Endothelial cell of umbilical vein (primary cell): ENCODE results near the gene PLCB4. TPM values are rescaled to one million over a fixed set of nuclear protein-coding genes. Genes with fewer than 3 reads are reported as not detected.
"Not testable (repeated sequence)": the region's sequence is repeated elsewhere in the genome, so short reads cannot be mapped to it uniquely, and the experiment has no call there.

Experiments
- BruUV-seq: library from RNA; stranded (reverse); fragments of 400-500 nt; replicated peaks from 2 replicates; lab custom pipeline; 2021; lab: Mats Ljungman, UMichigan
- CTCF ChIA-PET: fragments of 300-600, 350-600 bp; sonication (Branson Sonifier 250); formaldehyde crosslinking; loops from one replicate; lab custom pipeline; 2021; ENCODE audit warnings: antibody characterized with exemption, inconsistent platforms; lab: Charles Lee
- POLR2A ChIA-PET: fragments of 300-600, 350-600 bp; sonication (Branson Sonifier 250); formaldehyde crosslinking; loops from one replicate; lab custom pipeline; 2021; ENCODE audit warnings: antibody characterized with exemption, inconsistent platforms; lab: Charles Lee
- DNase-seq: peaks from one replicate; pipeline ENCODE4 v3.0.0-alpha.2; 2011; ENCODE audit warnings: low read depth, low spot score
- FAIRE-seq: peaks from 2 replicates; lab custom pipeline; 2011; peaks lifted over from hg19 to GRCh38; lab: Jason Lieb, UNC
- H2AFZ ChIP-seq: 2 replicates; pipeline ENCODE4 v1.6.0; 2012; ENCODE audit warnings: low read depth, low read length, control low read depth, inconsistent platforms
- H3K27ac ChIP-seq: 2 replicates; pipeline ENCODE4 v1.5.1; 2011; ENCODE audit warnings: low read depth, mild to moderate bottlenecking, control low read depth, low read length, moderate library complexity; ENCODE audit not compliant: insufficient read depth
- H3K27me3 ChIP-seq, 2 experiments: 2 replicates each; pipeline versions ENCODE4 v1.6.0 to v1.6.1; 2011; ENCODE audit warnings: low read length in 2 of 2, mixed read lengths in 1 of 2; ENCODE audit not compliant: control insufficient read depth in 2 of 2, insufficient read depth in 2 of 2
- H3K36me3 ChIP-seq, 2 experiments: 2 replicates in 1 of 2; 3 replicates in 1 of 2; pipeline ENCODE4 v1.5.1; 2011; ENCODE audit warnings: low read length in 2 of 2, mild to moderate bottlenecking in 1 of 2, moderate library complexity in 1 of 2; ENCODE audit not compliant: control insufficient read depth in 2 of 2, insufficient read depth in 2 of 2; ENCODE audit errors: extremely low read depth in 1 of 2
- H3K4me1 ChIP-seq: 3 replicates; pipeline ENCODE4 v1.5.1; 2011; ENCODE audit warnings: mild to moderate bottlenecking, low read length; ENCODE audit not compliant: control insufficient read depth, insufficient read depth; ENCODE audit errors: extremely low read depth
- H3K4me2 ChIP-seq: 2 replicates; pipeline ENCODE4 v1.6.1; 2011; ENCODE audit warnings: low read length, control low read depth, mixed read lengths; ENCODE audit not compliant: insufficient read depth
- H3K4me3 ChIP-seq, 3 experiments: fragments of 200-600 bp in 1 of 3; sonication (generic), shearing (Covaris generic) in 1 of 3; replicated peaks in 1 of 3; 2 replicates each; pipeline ENCODE4 v1.5.1; 2011 to 2016; ENCODE audit warnings: control low read depth in 3 of 3, low read length in 3 of 3, mild to moderate bottlenecking in 2 of 3, inconsistent platforms in 1 of 3, low read depth in 1 of 3, moderate library complexity in 1 of 3; ENCODE audit not compliant: insufficient read depth in 1 of 3
- H3K79me2 ChIP-seq: 2 replicates; pipeline ENCODE4 v1.6.0; 2012; ENCODE audit warnings: low read length, inconsistent platforms; ENCODE audit not compliant: control insufficient read depth, insufficient read depth
- H3K9ac ChIP-seq: replicated peaks from 2 replicates; pipeline ENCODE3; 2011; ENCODE audit warnings: low read length, control low read depth; ENCODE audit not compliant: insufficient read depth; ENCODE audit errors: extremely low read depth
- H3K9me1 ChIP-seq: replicated peaks from 3 replicates; pipeline ENCODE4 v1.6.0; 2011; ENCODE audit warnings: mild to moderate bottlenecking, low read length; ENCODE audit not compliant: control insufficient read depth, insufficient read depth; ENCODE audit errors: extremely low read depth
- H3K9me3 ChIP-seq: replicated peaks from 2 replicates; pipeline ENCODE4 v1.5.1; 2012; ENCODE audit warnings: low read length, inconsistent platforms; ENCODE audit not compliant: control insufficient read depth, insufficient read depth
- H4K20me1 ChIP-seq: replicated peaks from 2 replicates; pipeline ENCODE3; 2011; ENCODE audit warnings: mild to moderate bottlenecking, low read length; ENCODE audit not compliant: control insufficient read depth, insufficient read depth; ENCODE audit errors: extremely low read depth
- EZH2 ChIP-seq: IDR thresholded peaks from 2 replicates; pipeline ENCODE4 v1.6.1; 2012; ENCODE audit warnings: borderline replicate concordance, low read depth, mild to moderate bottlenecking, moderate library complexity, low read length, inconsistent platforms; ENCODE audit not compliant: severe bottlenecking
- FOS ChIP-seq: IDR thresholded peaks from 2 replicates; pipeline ENCODE4 v1.6.1; 2011; ENCODE audit warnings: mild to moderate bottlenecking, low read length, moderate library complexity, borderline replicate concordance; ENCODE audit not compliant: insufficient read depth
- GATA2 ChIP-seq: IDR thresholded peaks from 2 replicates; pipeline ENCODE4 v1.7.0; 2011; ENCODE audit warnings: low read depth, mild to moderate bottlenecking, moderate library complexity, mixed read lengths, low read length; ENCODE audit not compliant: insufficient read length, insufficient read depth
- JUN ChIP-seq: IDR thresholded peaks from 2 replicates; pipeline ENCODE4 v1.6.1; 2011; ENCODE audit warnings: borderline replicate concordance, low read depth; ENCODE audit not compliant: insufficient read length, insufficient read depth
- MYC ChIP-seq: IDR thresholded peaks from one replicate; pipeline ENCODE4 v1.6.1; 2011; ENCODE audit warnings: mild to moderate bottlenecking, low read depth, low read length
- POLR2A ChIP-seq: IDR thresholded peaks from 2 replicates; pipeline ENCODE4 v1.6.1; 2012; ENCODE audit warnings: low read depth, mild to moderate bottlenecking, control low read depth, low read length
- POLR2AphosphoS5 ChIP-seq: IDR thresholded peaks from 2 replicates; pipeline ENCODE4 v1.6.1; 2012; ENCODE audit warnings: low read depth, mild to moderate bottlenecking, control low read depth, low read length, moderate library complexity; ENCODE audit not compliant: insufficient read depth
- dilution Hi-C: fragments of 300-500 bp; cut with MboI; formaldehyde crosslinking; loops from one replicate; pipeline ENCODE4 v1.15.0; 2019; ENCODE audit warnings: low sequenced_read_pairs; ENCODE audit not compliant: extremely low pct_ligation_motif_present
- intact Hi-C: fragments of 100-400 bp; cut with micrococcal nuclease; formaldehyde crosslinking; loops from one replicate; pipeline ENCODE4 v1.10.0; 2022
- polyA plus RNA-seq, 4 experiments: library from polyadenylated mRNA; depleted of rRNA in 3 of 4; stranded (reverse) in 3 of 4; unstranded in 1 of 4; fragments of >200 nt; gene quantifications; 2 replicates each; pipeline versions ENCODE4 v1.2.1 to v1.2.3, GENCODE V29; 2011 to 2012; ENCODE audit warnings: missing spikeins in 1 of 4
- total RNA-seq: library from RNA; stranded (reverse); gene quantifications from 2 replicates; pipeline ENCODE4 v1.2.3, GENCODE V29; 2021
- TF ChIP-seq, protein P1 (sequence below): IDR thresholded peaks from 2 replicates; pipeline ENCODE4 v1.6.1; 2011; ENCODE audit not compliant: insufficient read depth, insufficient read length
- TF ChIP-seq, protein P2 (sequence below), 2 donors: IDR thresholded peaks; 1 replicate in 1 of 2; 2 replicates in 1 of 2; pipeline ENCODE4 v1.5.1; 2011; ENCODE audit warnings: low read length in 2 of 2, mild to moderate bottlenecking in 2 of 2, moderate library complexity in 2 of 2, control low read depth in 1 of 2, inconsistent platforms in 1 of 2, low read depth in 1 of 2; ENCODE audit not compliant: insufficient read depth in 1 of 2; ENCODE audit errors: extremely low read depth in 1 of 2

The PLCB4 gene
- total and polyA plus RNA-seq, 2 donors (not counting 3 experiments of a cell fraction or from before 2014, with no cell fraction given) = 0.37 to 1.7 TPM

DNA sequence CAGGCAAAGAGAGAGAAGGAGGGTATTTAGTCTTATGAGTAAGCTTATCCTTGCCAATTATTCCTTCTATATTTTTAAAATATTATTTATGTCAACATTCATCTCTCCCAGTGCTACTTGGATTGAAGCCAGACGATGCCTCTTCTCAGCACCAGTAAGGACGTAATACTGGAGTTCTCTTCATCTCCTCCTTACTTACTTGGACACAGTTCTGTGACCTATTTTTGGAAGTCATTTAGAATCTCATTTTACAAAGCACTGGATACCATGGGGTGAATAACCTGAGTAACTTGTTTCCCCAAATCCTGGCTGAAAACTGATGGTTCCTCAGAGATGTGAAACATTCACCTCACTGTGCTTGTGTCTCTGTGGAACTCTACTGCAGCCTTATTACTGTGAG is 308.1 kb downstream of the PLCB4 start:
- CTCF ChIA-PET = interaction anchor here (0.9 to 1.0 kb wide), 3 partner anchors 16 to 627 kb away, joined by 3 to 4 read pairs (median 3); no protein-coding TSS in a partner anchor
- dilution Hi-C loops (no loop called here), intact Hi-C loops (no loop called here)
- Histone ChIP-seq H3K4me2 (no peak overlapping the region), H3K9me1 (no peaks in the 10 kb centered on the region), H4K20me1 (no peaks in the 10 kb centered on the region), H2AFZ (no peak overlapping the region), H3K79me2 (no peaks in the 10 kb centered on the region), H3K36me3 (no peaks in the 10 kb centered on the region), H3K27ac (no peak overlapping the region), H3K4me1 (no peaks in the 10 kb centered on the region), H3K9ac (no peak overlapping the region), H3K9me3 (no peaks in the 10 kb centered on the region), H3K27me3 (no peaks in the 10 kb centered on the region), H3K4me3 (no peak overlapping the region)
- DNase-seq = no peak
- no TSS peak for BruUV-seq
- FAIRE-seq = no peak
- POLR2A ChIA-PET = no interaction called here
- no peak for TF ChIP-seq EZH2
- TF ChIP-seq, protein P1, sequence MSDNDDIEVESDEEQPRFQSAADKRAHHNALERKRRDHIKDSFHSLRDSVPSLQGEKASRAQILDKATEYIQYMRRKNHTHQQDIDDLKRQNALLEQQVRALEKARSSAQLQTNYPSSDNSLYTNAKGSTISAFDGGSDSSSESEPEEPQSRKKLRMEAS = no peak
- TF ChIP-seq POLR2AphosphoS5 = no peak
- TF ChIP-seq MYC = no peak
- no peak for TF ChIP-seq JUN
- no peak for TF ChIP-seq POLR2A
- TF ChIP-seq GATA2 = no peak
- TF ChIP-seq FOS = no peak
- TF ChIP-seq, protein P2, sequence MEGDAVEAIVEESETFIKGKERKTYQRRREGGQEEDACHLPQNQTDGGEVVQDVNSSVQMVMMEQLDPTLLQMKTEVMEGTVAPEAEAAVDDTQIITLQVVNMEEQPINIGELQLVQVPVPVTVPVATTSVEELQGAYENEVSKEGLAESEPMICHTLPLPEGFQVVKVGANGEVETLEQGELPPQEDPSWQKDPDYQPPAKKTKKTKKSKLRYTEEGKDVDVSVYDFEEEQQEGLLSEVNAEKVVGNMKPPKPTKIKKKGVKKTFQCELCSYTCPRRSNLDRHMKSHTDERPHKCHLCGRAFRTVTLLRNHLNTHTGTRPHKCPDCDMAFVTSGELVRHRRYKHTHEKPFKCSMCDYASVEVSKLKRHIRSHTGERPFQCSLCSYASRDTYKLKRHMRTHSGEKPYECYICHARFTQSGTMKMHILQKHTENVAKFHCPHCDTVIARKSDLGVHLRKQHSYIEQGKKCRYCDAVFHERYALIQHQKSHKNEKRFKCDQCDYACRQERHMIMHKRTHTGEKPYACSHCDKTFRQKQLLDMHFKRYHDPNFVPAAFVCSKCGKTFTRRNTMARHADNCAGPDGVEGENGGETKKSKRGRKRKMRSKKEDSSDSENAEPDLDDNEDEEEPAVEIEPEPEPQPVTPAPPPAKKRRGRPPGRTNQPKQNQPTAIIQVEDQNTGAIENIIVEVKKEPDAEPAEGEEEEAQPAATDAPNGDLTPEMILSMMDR (IDR thresholded peaks at IDR 0.05; ENCODE audit: extremely low read depth in 1 of 2, insufficient read depth in 1 of 2, low read depth in 1 of 2, low read length in 2 of 2) = no peak

DNA sequence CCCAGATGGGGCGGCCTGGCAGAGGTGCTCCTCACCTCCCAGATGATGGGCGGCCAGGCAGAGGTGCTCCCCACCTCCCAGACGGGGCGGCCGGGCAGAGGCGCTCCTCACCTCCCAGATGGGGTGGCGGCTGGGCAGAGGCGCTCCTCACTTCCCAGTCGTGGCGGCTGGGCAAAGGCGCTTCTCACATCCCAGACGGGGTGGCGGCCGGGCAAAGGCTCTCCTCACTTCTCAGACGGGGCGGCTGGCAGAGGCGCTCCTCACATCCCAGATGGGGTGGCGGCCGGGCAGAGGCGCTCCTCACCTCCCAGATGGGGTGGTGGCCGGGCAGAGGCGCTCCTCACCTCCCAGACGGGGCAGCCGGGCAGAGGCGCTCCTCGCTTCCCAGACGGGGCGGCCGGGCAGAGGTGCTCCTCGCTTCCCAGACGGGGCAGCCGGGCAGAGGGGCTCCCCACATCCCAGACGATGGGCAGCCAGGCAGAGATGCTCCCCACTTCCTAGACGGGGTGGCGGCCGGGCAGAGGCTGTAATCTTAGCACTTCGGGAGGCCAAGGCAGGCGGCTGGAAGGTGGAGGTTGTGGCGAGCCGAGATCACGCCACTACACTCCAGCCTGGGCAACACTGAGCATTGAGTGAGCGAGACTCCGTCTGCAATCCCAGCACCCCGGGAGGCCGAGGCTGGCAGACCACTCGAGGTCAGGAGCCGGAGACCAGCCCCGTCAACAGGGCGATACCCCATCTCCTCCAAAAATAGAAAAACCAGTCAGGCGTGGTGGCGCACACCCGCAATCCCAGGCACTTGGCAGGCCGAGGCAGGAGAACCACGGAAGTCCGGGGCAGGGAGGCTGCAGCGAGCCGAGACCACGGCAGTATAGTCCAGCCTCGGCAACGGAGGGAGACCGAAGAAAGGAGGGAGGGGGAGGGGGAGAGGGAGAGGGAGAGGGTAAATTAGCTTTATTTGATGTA is 316.7 kb downstream of the PLCB4 start:
- H3K27me3 ChIP-seq, BruUV-seq, intact Hi-C loops, H3K9me3 ChIP-seq, dilution Hi-C loops, H3K4me2 ChIP-seq, H3K4me3 ChIP-seq, CTCF ChIA-PET, POLR2A ChIA-PET, H3K9ac ChIP-seq, H2AFZ ChIP-seq, H3K36me3 ChIP-seq, H3K4me1 ChIP-seq, H3K9me1 ChIP-seq, H3K27ac ChIP-seq, DNase-seq, H4K20me1 ChIP-seq, H3K79me2 ChIP-seq, FAIRE-seq: not testable (repeated sequence)
